NCI-H1436 treated with DMSO at 0.1 percent for 48 hours (cell line): ENCODE data around the gene ALDOA.
"Not testable (repeated sequence)": the region's sequence is repeated elsewhere in the genome, so short reads cannot be mapped to it uniquely, and the experiment has no call there.

ENCODE experiments used
- DNase-seq: peaks from one replicate; lab custom pipeline; 2025; lab: John Stamatoyannopoulos, UW

ALDOA gene

GRCh38 chr16:30065102-30065942 is at the start of gene ALDOA:
Gene ALDOA (plus strand): TSS chr16:30065760. CDS start chr16:30066898, 1,138 bp downstream.
- DNase-seq: peak; percentile 79

GRCh38 chr16:30016555-30017276 is 48.8 kb upstream of the ALDOA start:
- DNase-seq: no peak

DNA sequence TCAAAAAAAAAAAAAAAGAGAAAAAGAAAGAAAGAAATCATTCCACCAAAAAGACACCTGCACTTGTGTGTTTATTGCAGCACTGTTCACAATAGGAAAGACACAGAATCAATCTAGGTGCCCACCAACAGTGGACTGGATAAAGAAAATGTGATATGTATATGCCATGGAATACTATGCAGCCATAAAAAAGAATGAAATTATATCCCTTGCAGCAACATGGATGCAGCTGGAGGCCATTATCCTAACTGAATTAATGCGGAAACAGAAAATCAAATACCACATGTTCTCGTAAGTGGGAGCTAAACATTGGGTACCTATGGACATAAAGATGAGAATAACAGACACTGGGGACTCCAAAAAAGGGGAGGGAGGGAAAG is 48.3 kb upstream of the ALDOA start:
- DNase-seq: no peak

GRCh38 chr16:30017937-30018336 is 47.6 kb upstream of the ALDOA start:
- DNase-seq: not testable (repeated sequence)

DNA sequence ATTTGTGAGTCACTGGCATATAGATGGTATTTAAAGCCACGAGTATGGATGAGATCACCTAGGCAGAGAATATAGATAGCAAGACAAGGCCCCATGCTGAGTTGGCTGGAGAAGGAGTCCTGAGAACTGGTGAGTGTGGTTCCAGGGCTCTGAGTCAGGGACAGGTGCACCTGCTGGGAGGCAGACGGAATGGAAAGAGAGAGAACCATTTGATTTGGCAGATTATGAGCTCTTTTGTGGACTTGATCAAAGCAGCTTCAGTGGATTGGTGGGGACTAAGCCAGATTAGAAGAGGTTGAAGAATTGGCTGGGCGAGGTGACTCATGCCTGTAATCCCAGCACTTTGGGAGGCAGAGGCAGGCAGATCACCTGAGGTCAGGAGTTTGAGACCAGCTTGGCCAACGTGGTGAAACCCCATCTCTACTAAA is 46.8 kb upstream of the ALDOA start:
- DNase-seq: no peak

GRCh38 chr16:30022887-30023286 is 42.7 kb upstream of the ALDOA start, which contains the start of gene C16orf92:
Gene C16orf92 (plus strand): TSS chr16:30023198. CDS start chr16:30023341, 143 bp downstream.
- no peak for DNase-seq

DNA sequence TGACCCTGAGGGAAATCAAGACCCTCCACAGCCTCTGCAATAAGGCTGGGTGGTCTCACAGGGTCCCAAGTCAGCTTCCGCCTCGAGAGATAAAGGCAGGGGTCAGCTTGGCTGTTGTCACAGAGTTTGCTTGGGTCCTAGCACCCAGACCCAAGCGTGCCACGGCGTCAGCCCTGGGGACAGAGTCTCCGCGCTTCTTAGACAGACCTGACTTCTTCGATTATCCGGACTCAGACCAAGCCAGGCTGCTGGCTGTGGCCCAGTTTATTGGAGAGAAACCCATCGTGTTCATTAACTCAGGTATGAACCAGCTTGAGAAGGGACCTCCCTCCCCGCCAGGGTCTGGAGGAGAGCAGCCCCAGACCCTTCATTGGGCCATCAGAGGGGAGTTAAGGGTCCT is 42.0 kb upstream of the ALDOA start:
- DNase-seq: no peak

GRCh38 chr16:30024451-30024850 is 41.1 kb upstream of the ALDOA start:
- DNase-seq: no peak

- no peak for DNase-seq
These were observed 40.4 kb upstream of the ALDOA start for GRCh38 chr16:30025156-30025555.

- DNase-seq: no peak
These were observed 40.0 kb upstream of the ALDOA start for GRCh38 chr16:30025574-30025973.

DNA sequence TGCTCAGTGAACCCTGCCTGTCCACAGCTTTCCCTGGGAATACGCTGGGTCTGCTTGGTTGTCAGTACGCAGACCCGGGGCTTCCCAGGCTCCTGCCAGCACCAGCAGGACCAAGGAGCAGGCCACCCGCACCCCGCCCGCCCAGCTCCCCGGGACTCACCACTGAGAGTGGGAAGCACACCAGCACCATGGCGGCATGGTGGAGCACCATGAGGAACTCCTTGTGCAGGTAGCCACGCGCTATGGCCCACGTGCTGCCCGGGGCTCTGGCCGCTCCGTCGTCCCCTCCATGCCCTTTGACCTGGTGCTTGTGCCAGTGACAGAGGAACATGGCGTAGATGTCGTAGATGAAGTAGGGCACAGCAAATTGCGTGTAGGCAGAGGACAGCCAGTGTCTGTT is 39.1 kb upstream of the ALDOA start:
- no peak for DNase-seq

GRCh38 chr16:30027588-30028437 is 37.7 kb upstream of the ALDOA start:
- no peak for DNase-seq

GRCh38 chr16:30028438-30029076 is 37.0 kb upstream of the ALDOA start:
- no peak for DNase-seq

DNA sequence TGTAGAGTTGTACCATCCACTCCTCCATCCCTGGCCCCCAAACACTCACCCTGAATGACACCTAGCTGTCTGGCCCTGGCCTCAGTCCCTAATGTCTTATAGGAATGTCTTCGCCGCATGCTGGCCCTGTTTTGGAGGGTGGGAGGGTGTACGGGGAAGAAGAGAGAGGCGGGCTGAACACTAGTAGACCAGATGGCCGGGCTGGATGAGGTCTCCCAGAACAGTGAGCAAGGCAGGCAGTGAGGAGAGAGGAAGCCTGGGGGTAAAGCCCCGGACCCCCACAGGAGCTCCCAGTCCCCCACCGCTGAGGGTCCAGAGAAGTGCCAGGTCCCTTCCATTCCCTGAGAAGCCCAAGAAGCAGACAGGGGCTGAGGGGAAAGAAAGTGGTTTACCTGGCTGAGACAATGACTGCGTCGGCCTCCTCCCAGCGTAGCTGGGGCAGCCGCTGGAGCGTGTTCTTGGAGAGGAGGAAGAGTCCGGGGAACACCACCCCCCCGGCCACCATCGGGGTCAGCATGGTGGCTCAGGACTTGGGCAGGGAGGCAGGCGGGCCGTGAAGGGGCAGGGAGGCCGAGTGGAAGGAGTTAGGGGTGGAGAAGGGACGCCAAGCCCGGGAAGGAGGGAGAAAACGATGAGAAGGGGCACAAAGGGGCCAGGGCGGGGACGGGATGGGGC is 35.4 kb upstream of the ALDOA start:
- DNase-seq: no peak

DNA sequence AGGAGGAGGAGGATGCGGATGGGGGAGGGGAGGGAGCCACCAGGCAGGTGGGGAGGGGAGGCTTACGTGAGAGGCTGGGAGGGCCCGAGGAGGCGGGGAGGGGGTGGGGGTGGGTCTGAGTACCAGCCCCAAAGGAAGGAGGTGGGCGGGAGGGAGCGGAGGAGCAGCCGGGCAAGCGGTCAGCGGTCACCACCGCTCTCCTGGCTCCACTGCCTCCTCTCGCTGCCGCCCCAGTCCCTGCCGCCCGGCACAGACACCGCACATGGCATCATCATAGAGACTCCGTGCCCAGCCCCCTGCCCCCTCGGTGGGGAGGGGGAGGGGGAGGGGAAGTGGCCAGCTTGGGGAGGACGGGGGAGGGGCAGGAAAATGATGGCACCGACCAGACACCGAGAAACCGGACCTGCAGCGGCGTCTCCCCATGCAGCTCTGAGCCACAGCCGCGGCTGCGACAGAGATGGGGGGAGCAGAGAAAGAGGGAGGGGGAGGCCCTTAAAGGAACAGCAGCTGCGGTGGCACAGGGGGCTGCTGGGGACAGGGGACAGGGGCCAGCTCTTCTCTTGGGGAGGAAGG is 34.6 kb upstream of the ALDOA start, which contains the start of gene TLCD3B:
TSS of gene TLCD3B (minus strand) at position 431 of the 573 bp plus-strand sequence. CDS start 744 bp downstream, outside the sequence.
- DNase-seq: no peak

DNA sequence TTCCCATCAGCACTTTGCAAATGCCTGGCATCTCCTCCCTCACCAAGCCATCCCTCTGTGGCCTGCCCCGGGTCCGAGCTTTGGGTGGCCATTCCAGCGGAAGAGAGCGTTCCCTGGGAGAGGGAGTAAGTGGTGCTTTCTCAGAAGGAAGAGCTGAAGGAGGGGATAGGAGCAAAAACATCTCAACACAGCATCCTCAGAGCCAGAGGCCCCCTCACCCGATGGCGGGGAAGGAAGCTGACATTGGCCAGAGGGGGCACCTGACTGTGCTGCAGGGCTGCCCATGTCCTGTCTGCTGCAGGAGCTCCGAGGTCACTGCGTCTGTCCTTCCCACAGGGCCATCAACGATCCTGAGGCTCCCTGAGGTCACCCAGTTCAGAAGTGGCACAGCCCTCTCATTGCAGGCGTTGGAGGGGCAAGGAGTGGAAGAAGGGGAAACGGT is 34.1 kb upstream of the ALDOA start:
- DNase-seq: no peak

DNA sequence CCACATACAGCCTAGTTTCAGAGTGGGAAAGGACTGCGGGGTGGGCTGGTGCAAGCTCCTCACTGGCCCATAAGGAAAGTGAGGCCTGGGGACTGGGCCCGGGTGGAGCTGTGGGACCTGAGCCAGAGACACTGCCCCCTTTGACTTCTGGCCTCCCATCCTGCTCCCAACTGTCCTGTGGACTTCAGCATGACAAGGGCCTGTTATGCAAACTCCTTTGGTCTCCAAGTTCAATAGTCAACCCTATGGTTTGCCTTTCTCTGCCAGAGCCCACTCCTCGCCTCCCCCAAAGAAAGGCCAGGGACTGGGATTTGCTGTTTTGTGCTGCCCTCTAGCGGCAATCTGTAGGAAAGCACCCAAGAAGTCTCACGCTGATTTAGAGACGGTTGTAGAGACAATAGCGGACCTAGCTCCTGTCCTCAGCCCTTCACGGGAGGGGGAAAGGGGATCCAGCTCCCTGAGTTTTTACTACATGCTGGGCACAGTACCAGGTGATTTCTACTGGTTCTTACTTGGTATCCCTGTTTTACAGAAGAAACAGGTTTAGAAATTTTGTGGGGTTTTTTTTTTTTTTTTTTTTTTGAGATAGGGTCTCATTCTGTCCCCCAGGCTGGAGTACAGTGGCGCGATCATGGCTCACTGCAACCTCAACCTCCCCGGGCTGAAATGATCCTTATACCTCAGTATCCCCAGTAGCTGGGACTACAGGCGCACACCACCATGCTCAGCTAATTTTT is 33.3 kb upstream of the ALDOA start:
- DNase-seq: peak; percentile 60

GRCh38 chr16:30033270-30033669 is 32.3 kb upstream of the ALDOA start:
- no peak for DNase-seq

DNA sequence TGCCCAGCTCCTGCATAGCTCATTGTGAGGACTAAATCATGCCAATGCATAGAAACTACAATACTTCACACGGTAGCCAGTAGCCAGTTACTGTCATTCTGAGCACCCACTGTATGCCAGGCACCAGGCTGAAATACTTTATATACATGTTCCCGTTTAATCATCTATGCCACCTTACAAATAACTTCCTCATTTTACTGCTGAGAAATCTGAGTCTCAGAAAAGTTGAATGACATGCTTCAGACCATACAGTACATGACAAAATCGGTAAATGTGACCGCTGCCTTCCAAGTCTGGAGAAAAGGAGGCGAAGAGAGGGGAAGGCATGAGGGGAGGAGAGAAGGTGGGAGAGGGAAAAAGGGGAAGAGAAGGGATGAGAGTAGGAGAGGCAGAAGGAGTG is 25.3 kb upstream of the ALDOA start:
- no peak for DNase-seq

GRCh38 chr16:30040690-30041089 is 24.9 kb upstream of the ALDOA start:
- DNase-seq: not testable (repeated sequence)
